ENCODE results near the gene BCOR.

The BCOR gene

DNA sequence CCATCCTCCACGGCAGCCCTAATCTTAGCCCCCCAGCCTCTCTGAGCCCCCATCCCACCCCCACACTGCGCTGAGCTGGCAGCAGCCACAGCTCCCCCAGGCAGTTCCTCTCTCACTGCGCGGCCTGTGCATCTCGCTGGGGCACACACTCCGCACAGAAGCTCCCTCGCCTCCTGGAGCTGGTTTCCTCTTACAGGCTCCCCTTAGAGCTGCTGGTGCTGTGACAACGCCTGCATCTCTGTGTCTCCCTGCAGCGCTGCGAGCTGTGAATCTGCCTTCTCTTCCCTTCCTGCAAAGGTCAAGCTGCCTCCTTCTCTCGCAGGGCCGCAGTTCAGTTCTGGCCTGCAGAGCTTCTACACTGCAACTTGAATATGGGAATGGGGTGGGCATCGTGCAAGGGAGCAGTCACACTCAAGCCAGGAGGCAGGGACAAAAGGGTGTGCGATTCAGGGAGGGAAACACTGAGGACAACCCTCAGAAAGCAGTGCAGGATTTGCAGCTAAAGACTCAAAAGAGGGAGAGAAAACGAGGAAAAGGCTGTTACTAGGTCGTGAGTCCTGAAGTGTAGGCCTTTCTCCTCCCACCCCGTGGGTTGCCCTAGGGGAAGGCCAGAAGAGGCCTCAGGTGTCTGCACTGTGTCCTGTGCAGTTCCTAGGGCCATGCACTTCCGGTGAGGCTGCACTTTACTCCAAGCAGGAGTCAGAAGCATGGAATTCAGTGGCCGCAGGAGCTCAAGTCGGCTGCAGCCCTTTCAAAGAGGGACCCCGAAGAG, 87.0 kb downstream of the BCOR start:
- H3K4me3 ChIP-seq (ENCODE audit: low read length) = no peak overlapping the region
- no peak for DNase-seq (ENCODE audit: low read depth)
- TF ChIP-seq, protein P1, sequence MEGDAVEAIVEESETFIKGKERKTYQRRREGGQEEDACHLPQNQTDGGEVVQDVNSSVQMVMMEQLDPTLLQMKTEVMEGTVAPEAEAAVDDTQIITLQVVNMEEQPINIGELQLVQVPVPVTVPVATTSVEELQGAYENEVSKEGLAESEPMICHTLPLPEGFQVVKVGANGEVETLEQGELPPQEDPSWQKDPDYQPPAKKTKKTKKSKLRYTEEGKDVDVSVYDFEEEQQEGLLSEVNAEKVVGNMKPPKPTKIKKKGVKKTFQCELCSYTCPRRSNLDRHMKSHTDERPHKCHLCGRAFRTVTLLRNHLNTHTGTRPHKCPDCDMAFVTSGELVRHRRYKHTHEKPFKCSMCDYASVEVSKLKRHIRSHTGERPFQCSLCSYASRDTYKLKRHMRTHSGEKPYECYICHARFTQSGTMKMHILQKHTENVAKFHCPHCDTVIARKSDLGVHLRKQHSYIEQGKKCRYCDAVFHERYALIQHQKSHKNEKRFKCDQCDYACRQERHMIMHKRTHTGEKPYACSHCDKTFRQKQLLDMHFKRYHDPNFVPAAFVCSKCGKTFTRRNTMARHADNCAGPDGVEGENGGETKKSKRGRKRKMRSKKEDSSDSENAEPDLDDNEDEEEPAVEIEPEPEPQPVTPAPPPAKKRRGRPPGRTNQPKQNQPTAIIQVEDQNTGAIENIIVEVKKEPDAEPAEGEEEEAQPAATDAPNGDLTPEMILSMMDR (conservative IDR thresholded peaks at IDR 0.05; ENCODE audit: low read depth, low read length) = no peak

GRCh38 chrX:40009890-40010289, 87.9 kb downstream of the BCOR start:
- TF ChIP-seq, protein P1 (conservative IDR thresholded peaks at IDR 0.05; ENCODE audit: low read depth, low read length) = no peak
- no peak for DNase-seq (ENCODE audit: low read depth)
- no peak overlapping the region for H3K4me3 ChIP-seq (ENCODE audit: low read length)

DNA sequence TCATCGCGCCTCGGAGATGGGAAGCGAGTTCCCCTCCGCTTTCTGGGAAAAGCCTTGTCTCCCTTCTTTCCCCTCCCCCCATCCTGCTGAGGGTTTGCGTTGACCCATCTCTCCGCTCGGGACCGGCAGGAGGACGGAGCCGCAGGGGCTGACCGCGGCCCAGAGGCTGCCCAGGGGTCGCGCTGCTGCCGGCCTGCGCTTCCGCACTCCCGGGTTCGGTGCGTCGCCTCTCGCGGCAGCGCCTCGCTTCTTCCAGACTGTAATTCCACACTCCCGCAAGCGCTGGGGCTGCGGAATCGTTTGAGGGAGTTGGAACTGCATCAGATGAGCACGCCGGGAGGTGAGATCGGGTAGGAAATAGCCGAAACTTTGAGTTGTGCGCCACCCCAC, 88.3 kb downstream of the BCOR start:
- peak overlapping the region; percentile 32 for H3K4me3 ChIP-seq (ENCODE audit: low read length)
- TF ChIP-seq, protein P1 (conservative IDR thresholded peaks at IDR 0.05; ENCODE audit: low read depth, low read length) = no peak
- DNase-seq (ENCODE audit: low read depth) = no peak

DNA sequence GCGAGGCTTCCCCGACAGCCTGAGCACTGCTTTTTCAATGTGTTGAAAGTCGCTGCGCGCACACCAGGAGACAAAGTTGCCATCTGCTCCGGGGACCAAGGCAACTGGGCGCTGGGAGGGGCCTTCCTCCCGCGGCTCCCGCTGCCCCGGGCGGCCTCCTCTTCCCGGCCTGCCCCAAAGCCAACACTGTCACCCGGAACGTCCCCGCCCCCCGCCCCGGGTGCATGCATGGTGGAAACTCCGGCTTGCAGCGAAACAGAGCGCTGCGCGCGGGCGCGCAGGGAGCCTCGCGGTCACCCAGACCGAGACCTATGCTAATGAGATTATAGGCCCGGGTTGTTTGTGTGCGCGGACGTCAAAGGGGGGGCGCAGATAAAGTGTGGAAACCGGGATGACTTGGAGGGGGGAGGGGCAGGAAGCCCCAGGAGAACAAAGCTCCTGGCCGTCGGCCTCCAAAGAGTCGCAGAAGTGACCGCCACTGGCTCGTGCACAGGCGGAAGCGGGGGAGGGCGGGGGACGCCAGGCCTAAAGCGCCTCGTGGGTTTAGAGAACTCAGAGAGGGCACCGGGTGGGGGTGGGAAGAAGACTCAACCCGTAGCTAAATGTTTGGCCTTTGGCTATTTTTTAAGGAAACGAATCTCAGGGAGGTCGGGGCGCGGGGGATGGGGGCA, 88.8 kb downstream of the BCOR start:
- TF ChIP-seq, protein P1 (conservative IDR thresholded peaks at IDR 0.05; ENCODE audit: low read depth, low read length) = no peak
- peak overlapping the region; percentile 32 for H3K4me3 ChIP-seq (ENCODE audit: low read length)
- DNase-seq (ENCODE audit: low read depth) = no peak

- DNase-seq (ENCODE audit: low read depth) = no peak
- TF ChIP-seq, protein P1 (conservative IDR thresholded peaks at IDR 0.05; ENCODE audit: low read depth, low read length) = no peak
- H3K4me3 ChIP-seq (ENCODE audit: low read length) = no peak overlapping the region
Observed at GRCh38 chrX:40007756-40008705, 89.7 kb downstream of the BCOR start.

GRCh38 chrX:40007131-40007755, 90.5 kb downstream of the BCOR start:
- no peak for DNase-seq (ENCODE audit: low read depth)
- TF ChIP-seq, protein P1 (conservative IDR thresholded peaks at IDR 0.05; ENCODE audit: low read depth, low read length) = no peak
- H3K4me3 ChIP-seq (ENCODE audit: low read length) = no peak overlapping the region
